GM20431 (cell line): ENCODE data around the gene PTGFRN.

Experiments
- in situ Hi-C: fragments of 300-500 bp; cut with MseI, MboI; formaldehyde crosslinking; loops from one replicate; pipeline ENCODE4 v1.15.0; 2020; ENCODE audit warnings: low sequenced_read_pairs; ENCODE audit not compliant: unreplicated experiment

Gene PTGFRN

DNA sequence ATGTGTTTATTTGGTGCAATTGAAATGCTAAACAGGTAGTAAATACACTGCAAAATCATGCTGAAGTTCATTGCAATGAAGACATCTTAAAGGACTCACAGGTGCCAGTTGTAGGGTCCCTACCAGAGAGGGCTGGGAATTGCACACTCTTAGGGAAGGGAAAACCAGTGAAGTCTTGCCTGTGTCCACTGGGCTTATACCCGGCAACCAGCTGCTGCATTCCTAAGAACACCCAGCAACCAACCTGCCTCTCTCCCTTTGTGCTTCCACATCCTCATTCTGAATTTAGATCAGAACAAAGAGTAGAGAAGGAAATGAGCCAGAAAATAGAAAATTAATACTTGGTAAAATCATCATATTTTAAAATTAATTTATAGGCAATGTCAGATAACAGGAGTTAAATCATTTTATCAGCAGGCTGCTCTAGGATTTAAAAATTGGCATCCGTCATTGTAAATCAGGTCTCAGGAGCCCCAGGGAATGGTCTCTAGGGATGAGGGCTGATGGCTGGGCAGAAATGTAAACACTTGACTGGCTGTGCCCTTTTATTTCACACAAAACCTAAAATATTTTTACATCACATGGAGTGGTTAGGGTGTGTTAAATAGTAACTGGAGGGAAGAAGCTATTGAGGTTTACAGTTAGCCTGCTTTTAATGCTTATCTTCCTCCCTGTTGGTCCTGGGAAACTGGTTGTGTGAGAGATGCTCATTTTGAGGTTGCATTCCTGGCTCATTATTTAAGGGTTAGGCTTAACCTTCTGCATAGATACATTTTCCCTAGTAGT lies 31.3 kb downstream of the PTGFRN start:
- in situ Hi-C loops: no loop called here

GRCh38 chr1:116941670-116942069 lies 32.0 kb downstream of the PTGFRN start:
- in situ Hi-C loops: no loop called here

GRCh38 chr1:116942344-116942743 lies 32.6 kb downstream of the PTGFRN start:
- in situ Hi-C loops: no loop called here

DNA sequence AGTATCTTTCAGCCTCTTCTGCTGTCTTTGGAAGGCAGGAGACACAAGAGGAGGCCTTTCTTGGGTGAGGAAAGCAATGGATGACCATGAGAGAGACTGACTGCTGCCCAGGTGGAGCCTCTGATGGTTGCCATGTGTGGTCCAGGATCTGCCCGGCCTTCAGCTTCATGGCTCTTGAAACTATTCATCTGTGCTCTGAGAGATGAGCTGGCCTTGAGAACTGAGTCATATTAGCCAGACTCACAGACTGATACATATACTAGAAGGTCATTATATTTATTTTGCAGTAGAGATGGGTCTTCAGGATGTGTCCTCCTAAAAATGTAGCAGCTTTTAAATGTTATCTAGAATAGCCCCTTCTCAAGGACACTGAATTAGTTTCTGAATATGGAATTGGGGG lies 33.7 kb downstream of the PTGFRN start:
- in situ Hi-C loops: no loop called here

- in situ Hi-C loops: no loop called here
Measured at GRCh38 chr1:116944613-116945012, 34.9 kb downstream of the PTGFRN start.

DNA sequence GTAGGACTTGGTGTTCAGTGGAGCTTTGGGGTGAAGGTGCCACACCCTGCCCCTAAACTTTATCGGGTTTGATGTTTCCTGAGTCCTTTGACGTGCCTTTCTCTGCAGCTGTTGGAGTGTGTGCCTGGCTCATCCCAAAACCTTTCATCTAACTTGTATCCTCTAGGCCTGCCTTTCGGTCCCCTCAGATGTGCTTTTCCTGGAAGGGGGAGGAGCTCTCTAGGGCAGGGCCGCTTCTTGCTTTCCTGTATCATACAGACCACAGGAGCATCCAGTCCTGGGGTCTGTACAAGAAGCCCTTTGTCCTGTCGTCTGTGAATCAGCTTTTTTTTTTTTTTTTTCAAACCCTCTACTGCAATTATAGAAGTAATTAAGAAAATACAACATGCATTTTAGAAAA lies 35.7 kb downstream of the PTGFRN start:
- in situ Hi-C loops: no loop called here

DNA sequence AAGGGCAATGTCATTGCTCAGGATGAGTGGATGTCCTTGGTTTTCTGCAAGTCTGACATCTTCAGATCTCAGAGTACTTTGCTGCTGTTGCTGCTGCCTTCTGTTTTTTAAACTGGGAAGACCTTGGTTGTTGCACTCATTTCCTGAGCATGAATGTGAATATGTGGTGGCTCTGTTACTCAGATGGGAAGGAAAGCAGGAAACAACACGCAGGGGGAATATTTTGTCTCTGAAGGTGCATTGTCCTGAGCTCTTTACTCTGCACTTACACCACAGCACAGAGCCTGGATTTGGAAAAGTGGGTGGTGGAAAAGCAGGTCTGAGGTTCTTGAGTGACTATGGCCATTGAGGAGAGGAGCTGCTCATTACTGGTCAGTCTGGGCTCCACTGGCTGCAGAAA lies 36.3 kb downstream of the PTGFRN start:
- in situ Hi-C loops: no loop called here

- in situ Hi-C loops: no loop called here
Measured at GRCh38 chr1:116947092-116947860, 37.6 kb downstream of the PTGFRN start.

DNA sequence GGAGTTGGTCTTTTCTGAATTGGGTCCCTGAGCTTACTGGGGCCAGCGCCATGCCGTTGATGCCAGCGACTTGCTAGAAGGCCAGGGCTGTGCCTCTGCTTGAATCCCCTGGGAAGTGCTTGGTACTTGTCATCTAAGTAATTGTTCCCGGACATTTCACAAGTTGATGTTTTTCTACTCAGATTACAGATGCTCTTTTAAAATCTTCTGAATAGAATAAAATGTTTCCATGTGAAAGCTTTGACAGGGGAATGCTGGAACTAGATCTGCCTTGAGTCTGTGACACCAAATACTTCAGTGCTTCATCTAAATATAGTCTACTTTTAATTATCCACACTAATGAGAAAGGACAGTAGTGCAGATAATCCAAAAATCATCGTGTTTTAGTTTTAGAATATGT lies 38.3 kb downstream of the PTGFRN start:
- in situ Hi-C loops: no loop called here

- in situ Hi-C loops: no loop called here
Measured at GRCh38 chr1:116948642-116949041, 38.9 kb downstream of the PTGFRN start.

GRCh38 chr1:116949213-116949985 lies 39.7 kb downstream of the PTGFRN start:
- in situ Hi-C loops: no loop called here

DNA sequence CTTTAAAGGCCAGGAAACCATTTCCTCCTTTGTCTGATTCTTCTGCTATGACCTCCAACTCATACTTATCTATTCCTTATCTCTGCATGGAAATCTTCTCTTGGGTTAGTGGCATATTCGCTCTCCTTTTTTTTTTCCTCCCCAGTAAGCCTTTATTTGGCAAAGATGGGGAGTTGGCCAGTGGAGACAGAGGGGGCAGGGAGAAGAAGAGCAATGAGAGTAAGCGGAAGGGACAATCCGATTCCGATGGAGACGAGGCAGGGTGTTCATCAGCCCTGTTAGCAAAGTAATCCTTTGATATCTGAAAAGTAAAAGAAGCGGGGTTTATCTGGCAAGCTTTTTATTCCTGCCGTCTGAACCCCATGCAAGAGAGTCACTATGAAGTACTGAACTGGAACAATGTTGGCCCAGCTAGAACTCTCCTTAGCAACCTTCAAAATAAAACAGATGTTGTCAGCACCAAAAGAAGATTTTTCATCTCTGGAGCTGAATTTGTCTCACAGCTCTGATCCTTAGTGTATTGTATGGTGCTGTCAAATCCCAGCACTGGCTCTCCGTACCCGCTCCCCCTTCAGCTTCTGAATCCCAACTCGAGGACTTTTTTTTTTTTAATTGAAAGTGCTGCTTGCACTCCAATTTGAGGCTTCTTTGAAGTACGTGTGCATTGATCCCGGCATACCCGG lies 40.9 kb downstream of the PTGFRN start:
- in situ Hi-C loops: no loop called here

DNA sequence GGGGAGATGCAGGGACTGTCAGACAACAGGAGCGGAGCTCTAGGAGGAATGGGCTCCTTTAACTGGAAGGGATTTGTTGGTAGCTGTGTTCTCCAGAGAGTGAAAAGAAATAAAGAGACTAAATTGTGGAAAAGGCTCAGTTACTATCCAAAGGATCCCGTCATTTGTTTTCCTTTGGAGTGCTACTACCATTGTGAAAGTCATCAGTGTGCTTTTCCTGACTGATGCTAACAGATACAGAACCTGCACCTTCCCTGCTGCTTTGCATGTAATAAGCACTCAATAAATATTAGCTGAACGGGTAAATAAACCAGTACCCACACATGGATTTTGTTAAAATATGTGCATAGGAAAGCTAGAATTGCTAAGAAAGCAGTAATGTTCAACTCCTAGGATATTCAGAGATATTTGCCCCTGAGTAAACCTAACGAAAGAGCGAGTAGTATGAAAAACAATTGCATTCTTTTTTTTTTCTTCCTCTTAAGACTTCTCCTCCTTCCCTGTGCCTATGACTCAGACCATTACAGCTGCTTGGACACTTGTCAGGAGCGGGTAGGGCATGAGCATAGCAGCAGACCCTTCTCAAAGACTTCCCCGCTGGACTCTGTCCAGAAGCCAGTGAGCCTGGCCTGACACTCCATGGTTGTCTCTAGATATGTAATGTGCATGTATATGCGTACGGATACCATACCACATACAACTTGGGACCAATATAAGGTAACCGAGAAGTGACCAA lies 41.7 kb downstream of the PTGFRN start:
- in situ Hi-C loops: no loop called here

DNA sequence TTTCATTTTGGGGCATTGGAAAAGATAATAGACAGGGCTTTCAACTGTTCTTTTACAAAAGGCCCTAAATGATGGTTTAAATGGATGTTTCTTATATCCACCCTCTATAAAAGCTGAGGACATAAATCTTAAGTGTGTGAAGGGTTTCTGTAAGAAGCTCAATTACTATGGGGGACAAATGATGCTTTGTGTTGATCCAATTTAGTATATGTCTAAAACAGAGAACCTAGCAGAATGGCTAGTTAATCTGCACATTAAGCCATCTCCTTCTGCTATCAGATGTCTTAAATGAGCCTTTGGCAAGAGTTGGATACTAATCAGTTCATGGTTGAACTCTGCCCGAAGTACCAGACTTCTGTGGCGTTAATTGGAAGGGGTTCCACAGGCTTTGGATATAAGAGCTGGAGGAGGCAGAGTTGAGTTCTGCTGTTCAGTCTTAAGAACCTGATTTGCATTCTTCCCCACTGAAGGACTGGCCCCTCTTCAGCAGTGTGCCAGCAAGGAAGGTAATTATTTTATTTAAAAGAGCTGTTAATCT lies 43.1 kb downstream of the PTGFRN start:
- in situ Hi-C loops: no loop called here

DNA sequence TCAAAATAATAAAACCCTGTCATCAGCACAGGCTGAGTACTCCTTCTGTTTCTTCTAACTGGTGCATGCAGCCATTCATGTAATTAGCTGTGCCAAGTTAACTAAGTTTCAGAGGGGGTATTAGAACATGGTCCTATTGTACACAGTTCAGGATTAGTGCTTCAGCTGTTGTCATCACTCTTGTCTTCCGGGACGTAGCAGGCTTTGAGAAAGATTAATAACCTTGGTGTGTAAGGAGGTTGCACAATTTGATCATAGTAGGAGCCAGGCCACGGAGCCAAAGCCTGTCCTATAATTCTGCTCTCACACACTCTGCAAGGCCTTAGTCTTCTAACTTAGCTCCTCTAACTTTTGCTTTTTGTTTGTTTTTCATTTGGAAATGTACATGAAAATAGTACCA lies 44.7 kb downstream of the PTGFRN start:
- in situ Hi-C loops: no loop called here

DNA sequence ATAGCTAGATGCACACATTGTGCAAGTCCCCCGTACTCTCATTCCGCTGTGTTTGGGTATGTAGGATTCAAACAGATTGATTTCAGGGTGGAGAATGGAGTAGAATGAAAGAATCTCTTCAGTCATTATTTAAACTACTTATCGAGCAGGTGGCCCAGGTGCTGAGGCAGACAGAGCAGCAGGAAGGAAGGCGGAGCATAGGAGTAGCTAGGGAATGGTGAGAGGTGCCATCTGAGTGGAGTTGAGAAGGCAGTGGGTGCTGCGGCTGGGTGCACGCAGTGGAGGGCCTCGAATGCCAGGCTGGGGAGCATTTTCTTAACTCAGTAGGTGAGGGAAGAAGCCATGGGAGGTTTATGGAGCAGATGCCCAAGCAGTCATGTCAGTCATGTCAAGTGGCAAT lies 46.7 kb downstream of the PTGFRN start:
- in situ Hi-C loops: no loop called here

GRCh38 chr1:116957646-116958045 lies 47.9 kb downstream of the PTGFRN start:
- in situ Hi-C loops: no loop called here

GRCh38 chr1:116958110-116958509 lies 48.4 kb downstream of the PTGFRN start:
- in situ Hi-C loops: no loop called here

DNA sequence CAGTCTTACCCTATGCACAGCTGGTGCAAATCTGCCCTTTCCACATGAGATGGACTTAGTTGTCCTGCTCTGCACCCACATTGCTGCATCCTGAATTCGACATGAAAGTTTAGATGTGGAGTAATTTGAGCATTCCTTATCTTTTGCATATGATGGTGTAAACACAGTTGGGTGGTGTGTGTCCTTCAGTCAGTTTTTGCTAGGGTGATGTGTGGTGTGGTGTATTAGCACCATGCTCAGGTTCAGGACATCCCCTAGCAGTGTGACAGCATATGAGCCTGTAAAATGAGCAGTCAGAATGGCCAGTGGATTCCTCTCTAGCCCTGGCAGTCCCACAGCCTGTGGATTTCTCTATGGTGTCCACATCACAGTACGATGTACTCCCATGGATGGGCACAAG lies 49.3 kb downstream of the PTGFRN start:
- in situ Hi-C loops: no loop called here
